ENCODE measurements around the gene UTF1.

UTF1 gene

GRCh38 chr10:133202778-133203651, 27.0 kb upstream of the UTF1 start:
- Histone ChIP-seq H3K4me1 (ENCODE audit: control insufficient read depth in 1 of 2, insufficient read depth in 2 of 2, low read length in 2 of 2) (no peaks in the 10 kb centered on the region), H3K27me3 (ENCODE audit: control insufficient read depth in 1 of 2, insufficient read depth in 2 of 2, low read length in 2 of 2) (no peaks in the 10 kb centered on the region), H3K36me3 (ENCODE audit: control insufficient read depth in 1 of 2, insufficient read depth in 2 of 2, low read length in 2 of 2) (no peaks in the 10 kb centered on the region), H3K27ac (ENCODE audit: low read depth, low read length) (no peak overlapping the region), H3K4me3 (ENCODE audit: low read depth in 1 of 2, low read length in 2 of 2) (no peak overlapping the region), H3K9ac (ENCODE audit: low read depth in 1 of 2, low read length in 2 of 2) (no peak overlapping the region), H3K9me3 (ENCODE audit: control insufficient read depth in 1 of 2, low read length in 2 of 2) (no peaks in the 10 kb centered on the region)

DNA sequence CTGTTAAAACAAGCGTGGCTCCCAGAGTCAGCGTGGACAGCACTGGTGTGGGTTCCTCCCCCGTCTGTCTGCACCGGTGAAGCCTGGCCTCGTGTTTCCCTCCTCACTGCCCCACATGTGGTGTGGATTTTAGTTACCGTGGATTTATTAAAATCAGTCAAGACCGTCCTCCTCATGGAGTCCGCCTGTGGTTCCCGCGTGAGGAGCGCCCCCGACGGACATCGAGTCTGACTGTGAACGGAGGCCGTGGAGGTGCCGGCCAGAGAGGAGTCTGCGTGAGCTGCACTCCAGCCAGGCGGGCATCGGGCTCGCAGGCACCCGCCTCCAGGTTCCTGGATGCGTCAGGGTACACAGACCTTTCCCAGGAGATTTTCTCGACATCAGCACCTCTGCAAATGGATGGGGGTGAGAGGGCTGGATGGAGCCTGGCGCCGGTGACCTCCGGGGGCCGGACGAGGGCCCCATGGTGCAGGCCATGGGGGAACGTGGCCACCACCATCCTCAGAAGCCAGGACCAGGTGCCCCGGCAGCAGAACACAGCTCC, 26.3 kb upstream of the UTF1 start:
- Histone ChIP-seq H3K9ac (ENCODE audit: low read depth in 1 of 2, low read length in 2 of 2) (no peak overlapping the region), H3K27ac (ENCODE audit: low read depth, low read length) (no peak overlapping the region), H3K4me3 (ENCODE audit: low read depth in 1 of 2, low read length in 2 of 2) (no peak overlapping the region), H3K4me1 (ENCODE audit: control insufficient read depth in 1 of 2, insufficient read depth in 2 of 2, low read length in 2 of 2) (no peaks in the 10 kb centered on the region), H3K27me3 (ENCODE audit: control insufficient read depth in 1 of 2, insufficient read depth in 2 of 2, low read length in 2 of 2) (no peaks in the 10 kb centered on the region), H3K36me3 (ENCODE audit: control insufficient read depth in 1 of 2, insufficient read depth in 2 of 2, low read length in 2 of 2) (no peaks in the 10 kb centered on the region), H3K9me3 (ENCODE audit: control insufficient read depth in 1 of 2, low read length in 2 of 2) (no peaks in the 10 kb centered on the region)

DNA sequence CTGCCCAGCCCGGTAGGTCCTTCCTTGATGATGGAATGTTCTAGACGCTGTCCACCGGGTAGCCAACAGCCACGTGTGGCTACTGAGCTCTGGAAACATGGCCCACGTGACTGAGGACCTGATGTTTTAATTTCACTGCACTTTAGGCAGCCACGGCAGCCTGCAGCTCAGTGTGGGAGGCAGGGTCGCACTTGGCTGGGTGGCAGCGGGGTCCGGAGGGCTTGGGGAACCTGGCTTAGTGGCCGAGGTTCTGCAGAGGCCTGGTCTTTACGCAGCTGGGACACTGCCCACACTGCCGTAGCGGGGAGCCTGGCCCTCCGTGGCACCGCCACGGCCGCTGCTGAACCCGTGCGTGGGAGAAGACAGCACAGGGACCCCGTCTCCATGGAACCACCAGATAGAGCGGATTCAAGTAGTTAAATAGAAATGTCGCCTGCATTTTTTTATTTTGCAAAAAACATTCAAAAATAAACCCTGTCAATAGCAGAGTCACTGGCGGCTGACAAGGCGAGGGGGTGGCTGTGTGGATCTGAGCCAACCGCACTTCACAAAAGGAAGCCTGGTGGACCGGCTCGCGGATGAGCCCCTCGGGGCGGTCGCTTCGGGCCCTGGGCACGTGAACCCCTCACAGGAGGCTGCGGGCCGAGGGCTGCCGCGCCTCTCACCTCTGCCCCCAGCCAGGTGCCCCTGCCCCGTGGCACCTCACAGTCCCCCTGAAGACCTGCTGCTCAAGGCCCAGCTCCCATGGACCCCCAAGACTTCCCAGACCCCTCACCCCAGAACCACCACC, 25.6 kb upstream of the UTF1 start:
- Histone ChIP-seq H3K9me3 (ENCODE audit: control insufficient read depth in 1 of 2, low read length in 2 of 2) (no peaks in the 10 kb centered on the region), H3K4me3 (ENCODE audit: low read depth in 1 of 2, low read length in 2 of 2) (no peak overlapping the region), H3K9ac (ENCODE audit: low read depth in 1 of 2, low read length in 2 of 2) (no peak overlapping the region), H3K27me3 (ENCODE audit: control insufficient read depth in 1 of 2, insufficient read depth in 2 of 2, low read length in 2 of 2) (no peaks in the 10 kb centered on the region), H3K36me3 (ENCODE audit: control insufficient read depth in 1 of 2, insufficient read depth in 2 of 2, low read length in 2 of 2) (no peaks in the 10 kb centered on the region), H3K27ac (ENCODE audit: low read depth, low read length) (no peak overlapping the region), H3K4me1 (ENCODE audit: control insufficient read depth in 1 of 2, insufficient read depth in 2 of 2, low read length in 2 of 2) (no peaks in the 10 kb centered on the region)

GRCh38 chr10:133205146-133205545, 24.9 kb upstream of the UTF1 start:
- Histone ChIP-seq H3K9me3 (ENCODE audit: control insufficient read depth in 1 of 2, low read length in 2 of 2) (no peaks in the 10 kb centered on the region), H3K27ac (ENCODE audit: low read depth, low read length) (no peak overlapping the region), H3K4me1 (ENCODE audit: control insufficient read depth in 1 of 2, insufficient read depth in 2 of 2, low read length in 2 of 2) (no peaks in the 10 kb centered on the region), H3K9ac (ENCODE audit: low read depth in 1 of 2, low read length in 2 of 2) (no peak overlapping the region), H3K4me3 (ENCODE audit: low read depth in 1 of 2, low read length in 2 of 2) (no peak overlapping the region), H3K36me3 (ENCODE audit: control insufficient read depth in 1 of 2, insufficient read depth in 2 of 2, low read length in 2 of 2) (no peaks in the 10 kb centered on the region), H3K27me3 (ENCODE audit: control insufficient read depth in 1 of 2, insufficient read depth in 2 of 2, low read length in 2 of 2) (no peaks in the 10 kb centered on the region)

DNA sequence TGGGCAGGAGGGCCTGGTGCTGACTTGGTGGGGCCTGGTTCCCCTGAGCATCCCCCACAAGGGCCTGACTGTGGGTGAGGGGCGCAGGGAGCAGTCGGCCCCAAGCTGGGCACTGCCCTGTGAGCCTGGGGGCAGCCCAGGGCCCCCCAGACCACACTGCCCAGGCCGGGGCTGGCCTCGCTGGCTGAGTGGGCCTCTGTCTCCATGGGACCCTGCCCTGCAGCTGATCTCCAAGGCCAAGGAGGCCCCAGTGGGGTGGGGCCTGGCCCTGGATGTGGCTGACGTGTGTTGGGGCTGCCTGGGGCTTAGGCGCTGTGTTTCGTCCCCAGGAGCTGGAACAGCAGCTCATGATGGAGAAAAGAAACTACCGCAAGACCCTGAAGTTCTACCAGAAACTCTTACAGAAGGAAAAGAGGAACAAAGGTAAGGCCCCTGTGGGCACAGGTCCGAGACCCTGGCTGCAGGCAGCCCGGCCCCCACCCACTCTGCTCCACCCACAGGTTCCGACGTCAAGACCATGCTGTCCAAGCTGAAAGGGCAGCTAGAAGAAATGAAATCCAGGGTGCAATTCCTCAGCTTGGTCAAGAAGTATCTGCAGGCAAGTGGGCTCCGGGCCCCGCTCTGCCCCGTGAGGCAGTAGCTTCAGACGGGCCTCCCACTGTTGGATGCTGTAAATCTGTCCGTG, 23.5 kb upstream of the UTF1 start:
- H3K27ac ChIP-seq (ENCODE audit: low read depth, low read length): no peak overlapping the region
- no peaks in the 10 kb centered on the region for H3K4me1 ChIP-seq (ENCODE audit: control insufficient read depth in 1 of 2, insufficient read depth in 2 of 2, low read length in 2 of 2)
- no peak overlapping the region for H3K9ac ChIP-seq (ENCODE audit: low read depth in 1 of 2, low read length in 2 of 2)
- H3K4me3 ChIP-seq (ENCODE audit: low read depth in 1 of 2, low read length in 2 of 2): no peak overlapping the region
- no peaks in the 10 kb centered on the region for H3K9me3 ChIP-seq (ENCODE audit: control insufficient read depth in 1 of 2, low read length in 2 of 2)
- H3K27me3 ChIP-seq (ENCODE audit: control insufficient read depth in 1 of 2, insufficient read depth in 2 of 2, low read length in 2 of 2): no peaks in the 10 kb centered on the region
- H3K36me3 ChIP-seq (ENCODE audit: control insufficient read depth in 1 of 2, insufficient read depth in 2 of 2, low read length in 2 of 2): no peaks in the 10 kb centered on the region

DNA sequence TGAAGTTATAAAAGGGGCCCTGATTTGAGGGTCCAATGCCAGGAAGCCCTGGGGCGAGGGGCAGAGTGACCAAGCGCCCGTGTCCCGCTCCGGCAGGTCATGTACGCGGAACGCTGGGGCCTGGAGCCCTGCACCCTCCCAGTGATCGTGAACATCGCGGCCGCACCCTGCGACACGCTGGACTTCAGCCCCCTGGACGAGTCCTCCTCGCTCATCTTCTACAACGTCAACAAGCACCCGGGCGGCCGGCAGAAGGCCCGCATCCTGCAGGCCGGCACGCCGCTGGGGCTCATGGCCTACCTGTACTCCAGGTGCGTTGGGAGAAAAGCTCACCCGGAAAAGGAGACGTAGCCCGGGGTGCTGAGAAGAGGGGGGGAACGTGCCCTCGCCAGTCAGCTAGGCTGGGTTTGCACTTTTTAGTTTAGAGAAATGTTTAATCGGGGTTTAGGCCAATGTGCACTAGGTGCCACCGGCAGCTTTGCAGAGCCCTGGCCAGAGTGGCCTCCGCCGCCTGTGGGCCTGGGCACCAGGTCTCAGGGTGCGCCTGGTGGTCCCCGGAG, 22.9 kb upstream of the UTF1 start:
- Histone ChIP-seq H3K4me3 (ENCODE audit: low read depth in 1 of 2, low read length in 2 of 2) (no peak overlapping the region), H3K27ac (ENCODE audit: low read depth, low read length) (no peak overlapping the region), H3K9ac (ENCODE audit: low read depth in 1 of 2, low read length in 2 of 2) (no peak overlapping the region), H3K9me3 (ENCODE audit: control insufficient read depth in 1 of 2, low read length in 2 of 2) (no peaks in the 10 kb centered on the region), H3K27me3 (ENCODE audit: control insufficient read depth in 1 of 2, insufficient read depth in 2 of 2, low read length in 2 of 2) (no peaks in the 10 kb centered on the region), H3K36me3 (ENCODE audit: control insufficient read depth in 1 of 2, insufficient read depth in 2 of 2, low read length in 2 of 2) (no peaks in the 10 kb centered on the region), H3K4me1 (ENCODE audit: control insufficient read depth in 1 of 2, insufficient read depth in 2 of 2, low read length in 2 of 2) (no peaks in the 10 kb centered on the region)

GRCh38 chr10:133207627-133208026, 22.4 kb upstream of the UTF1 start:
- no peaks in the 10 kb centered on the region for H3K4me1 ChIP-seq (ENCODE audit: control insufficient read depth in 1 of 2, insufficient read depth in 2 of 2, low read length in 2 of 2)
- no peaks in the 10 kb centered on the region for H3K27me3 ChIP-seq (ENCODE audit: control insufficient read depth in 1 of 2, insufficient read depth in 2 of 2, low read length in 2 of 2)
- no peak overlapping the region for H3K9ac ChIP-seq (ENCODE audit: low read depth in 1 of 2, low read length in 2 of 2)
- H3K4me3 ChIP-seq (ENCODE audit: low read depth in 1 of 2, low read length in 2 of 2): no peak overlapping the region
- H3K36me3 ChIP-seq (ENCODE audit: control insufficient read depth in 1 of 2, insufficient read depth in 2 of 2, low read length in 2 of 2): no peaks in the 10 kb centered on the region
- H3K9me3 ChIP-seq (ENCODE audit: control insufficient read depth in 1 of 2, low read length in 2 of 2): no peaks in the 10 kb centered on the region
- H3K27ac ChIP-seq (ENCODE audit: low read depth, low read length): no peak overlapping the region

DNA sequence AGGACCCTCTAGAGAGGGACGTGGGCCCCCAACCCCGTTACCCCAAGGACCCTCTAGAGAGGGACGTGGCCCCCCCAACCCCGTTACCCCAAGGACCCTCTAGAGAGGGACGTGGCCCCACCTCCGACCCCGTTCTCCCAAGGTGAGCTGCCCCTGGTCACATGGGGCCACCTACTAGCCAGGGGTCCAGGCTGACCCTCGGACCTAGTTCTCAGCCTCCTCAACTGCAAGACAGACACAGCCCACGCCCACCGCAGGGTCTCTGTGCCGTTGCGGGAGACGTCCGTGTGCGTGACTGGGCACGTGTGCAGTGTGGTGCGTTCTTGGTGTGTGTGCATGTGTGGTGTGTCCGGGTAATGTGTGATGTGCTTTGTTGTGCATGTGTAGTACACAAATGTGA, 21.6 kb upstream of the UTF1 start:
- Histone ChIP-seq H3K4me1 (ENCODE audit: control insufficient read depth in 1 of 2, insufficient read depth in 2 of 2, low read length in 2 of 2) (no peaks in the 10 kb centered on the region), H3K4me3 (ENCODE audit: low read depth in 1 of 2, low read length in 2 of 2) (no peak overlapping the region), H3K9ac (ENCODE audit: low read depth in 1 of 2, low read length in 2 of 2) (no peak overlapping the region), H3K9me3 (ENCODE audit: control insufficient read depth in 1 of 2, low read length in 2 of 2) (no peaks in the 10 kb centered on the region), H3K27me3 (ENCODE audit: control insufficient read depth in 1 of 2, insufficient read depth in 2 of 2, low read length in 2 of 2) (no peaks in the 10 kb centered on the region), H3K27ac (ENCODE audit: low read depth, low read length) (no peak overlapping the region), H3K36me3 (ENCODE audit: control insufficient read depth in 1 of 2, insufficient read depth in 2 of 2, low read length in 2 of 2) (no peaks in the 10 kb centered on the region)

DNA sequence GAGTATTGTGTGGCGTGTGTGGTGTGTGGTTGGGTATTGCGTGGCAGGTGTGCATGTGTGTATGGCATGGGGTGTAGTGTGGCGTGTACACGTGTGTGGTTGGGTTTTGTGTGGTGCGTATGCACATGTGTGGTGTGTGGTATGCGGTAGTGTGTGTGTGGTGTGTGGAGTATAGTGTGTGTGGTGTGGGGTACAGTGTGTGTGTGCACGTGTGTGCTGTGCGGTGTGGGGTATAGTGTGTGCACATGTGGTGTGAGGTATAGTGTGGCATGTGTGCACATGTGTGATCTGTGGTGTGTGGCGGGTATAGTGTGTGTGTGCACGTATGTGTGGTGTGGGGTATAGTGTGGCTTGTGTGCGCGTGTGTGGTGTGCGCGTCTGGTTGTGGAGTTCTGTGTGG, 20.9 kb upstream of the UTF1 start:
- Histone ChIP-seq H3K9ac (ENCODE audit: low read depth in 1 of 2, low read length in 2 of 2) (no peak overlapping the region), H3K27me3 (ENCODE audit: control insufficient read depth in 1 of 2, insufficient read depth in 2 of 2, low read length in 2 of 2) (no peaks in the 10 kb centered on the region), H3K9me3 (ENCODE audit: control insufficient read depth in 1 of 2, low read length in 2 of 2) (no peaks in the 10 kb centered on the region), H3K36me3 (ENCODE audit: control insufficient read depth in 1 of 2, insufficient read depth in 2 of 2, low read length in 2 of 2) (no peaks in the 10 kb centered on the region), H3K4me1 (ENCODE audit: control insufficient read depth in 1 of 2, insufficient read depth in 2 of 2, low read length in 2 of 2) (no peaks in the 10 kb centered on the region), H3K4me3 (ENCODE audit: low read depth in 1 of 2, low read length in 2 of 2) (no peak overlapping the region), H3K27ac (ENCODE audit: low read depth, low read length) (no peak overlapping the region)
